ENCODE data around the gene MYLK.
"Not testable (repeated sequence)": the region's sequence is repeated elsewhere in the genome, so short reads cannot be mapped to it uniquely, and the experiment has no call there.

Gene MYLK

DNA sequence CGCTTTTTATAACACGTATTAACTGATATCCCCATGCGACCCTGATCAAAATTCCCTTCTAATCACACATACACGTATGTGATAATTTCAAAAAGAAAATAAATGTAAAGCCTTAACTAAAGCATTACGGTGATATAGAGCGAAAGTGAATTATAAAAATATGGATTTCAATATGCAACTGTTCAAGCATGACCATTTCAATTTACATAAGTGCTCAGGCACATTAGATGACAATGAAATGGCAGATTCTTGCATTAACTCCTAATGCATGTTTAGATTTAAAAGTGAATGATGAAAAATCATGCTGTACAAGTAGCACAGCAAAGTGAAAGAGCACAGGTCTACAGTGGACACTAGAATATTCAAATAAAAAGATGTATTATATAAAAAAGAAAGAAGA lies 140.1 kb downstream of the MYLK start:
- DNase-seq, result no peak

DNA sequence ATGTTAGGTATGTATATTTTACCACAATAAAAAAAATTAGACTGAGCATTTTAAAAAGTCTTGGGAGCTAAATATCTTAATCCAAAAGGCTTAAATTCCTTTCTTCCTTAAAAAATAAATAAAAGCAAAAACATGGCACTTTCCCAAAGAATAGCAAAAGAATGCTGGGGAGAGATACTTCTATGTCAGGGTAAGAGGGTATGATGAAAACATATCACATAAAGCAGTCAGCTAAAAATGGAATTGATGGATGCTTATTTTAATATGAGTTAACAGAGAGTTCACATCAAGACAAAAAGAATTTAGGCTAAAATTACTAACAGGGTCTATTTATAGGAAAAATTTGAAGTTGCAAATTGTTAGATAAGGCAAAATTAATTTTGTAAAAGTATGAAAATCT lies 141.0 kb downstream of the MYLK start:
- no peak for DNase-seq

DNA sequence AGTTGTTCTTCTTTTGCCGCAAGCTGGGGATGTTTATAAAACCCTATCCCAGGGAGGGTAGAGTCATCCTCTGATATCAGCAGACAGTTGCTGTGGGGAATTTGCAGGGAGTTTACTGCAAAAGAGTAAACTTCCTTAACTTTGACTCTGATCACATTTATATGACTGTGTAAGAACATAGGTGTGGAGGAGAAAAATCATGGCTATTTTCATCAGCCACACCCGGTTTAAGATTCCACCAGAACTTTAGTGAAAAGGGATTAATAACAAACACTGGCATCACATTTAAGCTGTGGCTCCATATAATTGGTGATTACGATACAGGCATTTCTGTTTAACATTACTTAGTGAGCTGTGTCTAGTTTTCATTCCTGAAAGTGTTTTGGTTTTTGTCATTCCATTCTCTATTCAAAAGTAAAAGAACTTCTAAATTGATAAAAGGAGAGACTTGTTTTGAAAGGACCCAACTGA lies 143.1 kb downstream of the MYLK start:
- DNase-seq, result no peak

DNA sequence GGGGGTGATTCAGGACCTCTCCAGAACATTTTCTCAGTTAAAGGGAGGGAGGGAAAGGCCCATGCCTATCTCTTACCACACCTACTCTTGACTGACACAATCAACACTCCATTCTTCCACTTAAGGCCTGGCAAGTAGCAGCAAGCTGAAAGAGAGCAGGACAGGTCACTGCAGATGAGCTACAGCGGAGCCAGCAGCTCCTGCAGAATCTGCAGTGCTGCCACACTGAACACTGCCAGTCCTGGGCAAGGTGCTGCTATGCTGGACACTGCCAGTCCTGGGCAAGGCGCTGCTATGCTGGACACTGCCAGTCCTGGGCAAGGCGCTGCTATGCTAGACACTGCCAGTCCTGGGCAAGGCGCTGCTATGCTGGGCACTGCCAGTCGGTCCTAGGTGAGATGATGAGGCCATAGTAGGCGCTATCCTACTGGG lies 143.7 kb downstream of the MYLK start:
- no peak for DNase-seq

DNA sequence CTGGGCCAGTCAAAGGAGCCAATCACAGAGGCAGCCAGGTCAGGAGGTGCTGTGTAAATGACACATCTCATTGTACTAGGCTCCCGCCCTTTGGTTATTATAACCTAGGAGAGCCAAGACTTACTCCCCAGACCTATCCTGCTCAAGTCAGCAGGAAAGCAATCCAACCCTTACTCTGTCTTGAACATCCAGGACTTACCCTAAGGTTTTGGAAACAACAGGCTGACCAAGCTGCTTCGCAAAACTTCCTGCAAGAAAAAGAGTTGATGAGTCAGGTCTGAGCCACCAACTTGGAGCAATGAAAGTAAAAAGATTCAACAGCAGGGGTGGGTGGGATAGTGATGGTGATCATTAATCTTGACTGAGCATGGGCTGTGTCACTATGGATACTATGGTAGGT lies 144.4 kb downstream of the MYLK start:
- DNase-seq, result no peak

DNA sequence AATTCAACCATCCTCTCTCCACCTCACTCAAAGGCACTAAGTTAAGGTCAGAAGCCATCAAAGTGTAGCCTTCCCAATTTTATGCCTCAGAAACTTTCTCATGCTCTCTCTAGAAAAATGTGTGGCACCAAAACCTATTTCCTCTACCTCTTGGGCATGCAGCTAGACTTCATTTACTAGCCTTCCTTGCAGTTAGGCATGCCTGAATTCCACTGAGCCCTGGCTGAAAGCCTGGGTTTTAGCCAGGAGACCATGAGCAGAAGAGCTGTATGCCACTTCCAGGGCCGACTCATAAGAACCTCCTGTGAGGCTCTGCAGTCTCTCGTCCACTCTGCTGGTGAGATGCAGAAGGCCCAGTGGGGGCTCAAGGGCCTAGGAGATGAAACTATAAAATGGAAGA lies 145.0 kb downstream of the MYLK start:
- DNase-seq, result no peak

DNA sequence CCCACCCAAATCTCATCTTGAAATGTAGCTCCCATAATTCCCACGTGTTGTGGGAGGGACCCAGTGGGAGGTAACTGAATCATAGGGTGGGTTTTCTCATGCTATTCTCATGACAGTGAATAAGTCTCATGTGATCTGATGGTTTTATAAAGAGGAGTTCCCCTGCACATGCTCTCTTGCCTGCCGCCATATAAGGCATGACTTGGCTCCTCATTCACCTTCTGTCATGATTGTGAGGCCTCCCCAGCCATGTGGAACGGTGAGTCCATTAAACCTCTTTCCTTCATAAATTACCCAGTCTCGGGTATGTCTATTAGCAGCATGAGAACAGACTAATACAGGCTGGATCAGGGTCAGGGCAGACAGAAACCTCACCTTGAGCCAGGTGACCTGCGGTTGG lies 145.6 kb downstream of the MYLK start:
- not testable (repeated sequence) for DNase-seq

DNA sequence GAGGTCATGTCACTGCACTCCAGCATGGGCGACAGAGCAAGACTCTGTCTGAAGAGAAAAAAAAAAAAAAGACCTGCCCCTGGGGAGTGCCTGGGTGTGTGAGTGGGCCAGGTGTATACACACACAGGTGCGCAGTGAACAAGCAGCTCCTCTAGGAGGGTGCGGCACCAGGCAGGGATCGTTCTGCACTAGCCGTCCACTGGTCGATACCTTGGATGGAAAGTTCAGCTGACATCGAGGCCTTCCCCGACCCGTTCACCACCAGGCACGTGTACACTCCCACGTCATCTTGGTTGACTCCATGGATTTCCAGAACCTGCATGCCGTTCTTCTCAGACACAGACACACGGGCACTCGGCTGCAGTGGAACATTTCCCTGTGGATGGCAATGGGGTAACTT lies 147.0 kb downstream of the MYLK start:
- DNase-seq, result no peak

DNA sequence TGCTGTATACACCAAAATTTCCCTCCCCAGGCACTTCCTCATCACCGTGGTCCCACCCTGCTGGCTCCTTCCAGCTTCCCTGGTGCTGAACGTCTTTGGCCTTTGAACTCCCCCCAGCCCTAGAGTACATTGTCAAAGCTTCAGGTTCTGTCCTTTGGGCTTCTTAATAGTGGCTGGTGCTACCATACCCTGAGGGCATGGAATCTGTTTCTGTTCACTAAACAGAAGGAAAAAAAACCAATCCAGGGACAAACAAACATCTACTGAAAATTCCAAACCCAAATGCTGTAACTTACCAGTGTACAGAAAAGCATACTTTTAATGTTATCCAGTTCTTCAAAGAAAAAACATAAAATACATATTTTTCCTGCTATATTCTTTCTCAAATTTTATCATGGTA lies 148.7 kb downstream of the MYLK start:
- no peak for DNase-seq

DNA sequence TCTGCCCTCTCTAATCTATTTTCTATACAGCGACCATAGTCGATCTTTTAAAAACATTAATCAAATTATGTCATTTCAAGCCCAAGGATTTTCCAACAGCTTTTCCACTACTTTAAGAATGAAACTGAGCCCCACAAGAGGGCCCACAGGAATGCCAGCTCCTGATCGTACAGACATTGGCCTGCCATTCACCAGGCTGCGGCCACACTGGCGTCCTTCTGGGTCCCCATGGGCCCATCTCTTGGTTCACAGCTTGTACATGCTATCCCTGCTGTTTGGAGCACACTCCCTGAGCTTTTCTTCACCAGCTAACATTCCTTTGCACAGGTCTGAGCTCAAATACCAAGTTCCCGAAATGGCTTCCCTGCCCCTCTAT lies 149.6 kb downstream of the MYLK start:
- no peak for DNase-seq

DNA sequence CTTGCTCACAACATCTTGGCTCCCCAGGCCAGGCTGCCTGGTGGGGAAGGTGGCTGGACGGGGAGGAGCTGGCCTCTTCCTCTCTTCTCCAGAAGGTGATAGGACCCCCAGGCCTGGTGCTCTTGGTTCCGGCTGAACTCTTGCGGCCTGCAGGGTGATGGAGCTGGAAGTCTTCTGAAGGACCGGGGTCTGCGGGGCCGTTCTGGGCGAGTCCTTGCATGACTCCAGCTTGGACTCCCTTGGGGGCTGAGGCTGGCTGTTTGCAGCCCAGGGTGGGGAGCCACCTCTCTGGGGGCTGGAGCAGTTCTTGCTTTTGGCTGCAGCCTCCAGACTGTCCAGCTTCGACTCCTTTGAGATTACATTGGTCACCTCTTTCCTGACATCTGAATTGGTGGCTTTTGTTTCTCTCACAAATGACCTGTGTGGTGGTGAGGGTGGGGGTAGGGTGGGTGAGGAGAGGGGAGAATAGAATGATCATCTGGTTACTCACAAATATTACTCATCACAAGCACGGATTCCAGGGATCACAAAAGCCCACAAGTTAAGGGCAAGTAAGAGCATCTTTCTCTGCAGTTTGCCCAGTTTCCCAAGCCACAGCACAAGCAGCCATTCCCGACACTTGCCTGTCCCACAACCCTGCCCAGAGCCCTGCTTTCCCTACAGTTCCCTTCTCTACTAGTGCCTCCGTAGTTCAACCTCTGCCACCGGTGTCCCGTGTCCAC lies 150.2 kb downstream of the MYLK start:
- no peak for DNase-seq

DNA sequence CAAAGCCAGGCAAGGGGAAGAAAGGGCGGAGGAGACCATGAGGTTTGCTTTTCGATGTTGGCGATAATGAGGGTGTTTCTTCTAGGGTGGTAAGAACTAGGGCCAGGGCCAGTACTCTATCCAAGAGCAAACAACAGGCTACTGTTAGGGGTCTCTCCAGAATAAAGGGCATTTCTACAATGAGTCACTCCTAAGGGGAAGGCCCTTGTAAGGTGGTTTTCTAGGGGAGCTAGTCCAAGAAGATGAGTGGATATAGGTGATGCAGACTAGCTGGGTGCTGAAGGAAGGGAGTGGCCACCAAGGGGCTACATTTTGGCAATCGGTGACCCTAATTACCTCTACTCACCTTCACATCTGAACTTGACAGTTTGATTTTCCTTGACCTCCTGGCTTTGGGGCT lies 150.8 kb downstream of the MYLK start:
- DNase-seq, result no peak

DNA sequence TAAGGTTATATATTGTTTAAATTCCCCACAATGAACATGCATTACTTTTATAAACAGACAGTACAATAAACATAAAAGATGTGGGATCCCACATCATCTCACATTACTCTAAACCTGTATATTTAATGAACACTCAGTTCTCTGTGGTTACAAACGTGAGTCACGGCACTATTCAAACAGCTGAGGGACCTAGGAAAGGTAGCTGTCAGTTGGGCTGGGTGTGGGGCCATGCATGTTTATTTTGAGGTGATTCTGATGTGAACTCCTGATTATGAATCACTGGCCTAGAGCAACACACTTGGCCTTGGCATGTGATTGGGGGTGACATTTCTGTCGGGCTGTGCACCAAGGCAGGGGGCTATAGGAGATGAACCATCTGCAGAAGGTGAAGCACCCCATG lies 151.7 kb downstream of the MYLK start:
- DNase-seq, result no peak

DNA sequence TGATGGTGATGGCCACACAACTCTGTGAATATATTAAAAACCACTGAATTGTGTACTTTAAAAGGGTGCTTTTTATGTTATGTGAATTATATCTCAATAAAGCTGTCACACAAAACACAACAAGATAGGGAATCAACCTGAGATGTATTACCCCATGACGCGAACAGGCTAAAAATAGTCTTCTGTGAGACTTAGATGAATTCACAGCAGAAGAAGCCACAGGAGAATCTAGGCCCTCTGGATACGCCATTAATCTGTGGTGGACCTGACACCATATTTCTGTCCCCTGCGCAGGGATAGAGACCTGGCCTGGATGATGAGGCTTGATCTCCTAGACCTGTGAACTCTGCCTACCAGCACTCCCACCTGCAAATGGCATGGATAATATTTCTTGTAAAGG lies 153.3 kb downstream of the MYLK start:
- DNase-seq, result no peak

DNA sequence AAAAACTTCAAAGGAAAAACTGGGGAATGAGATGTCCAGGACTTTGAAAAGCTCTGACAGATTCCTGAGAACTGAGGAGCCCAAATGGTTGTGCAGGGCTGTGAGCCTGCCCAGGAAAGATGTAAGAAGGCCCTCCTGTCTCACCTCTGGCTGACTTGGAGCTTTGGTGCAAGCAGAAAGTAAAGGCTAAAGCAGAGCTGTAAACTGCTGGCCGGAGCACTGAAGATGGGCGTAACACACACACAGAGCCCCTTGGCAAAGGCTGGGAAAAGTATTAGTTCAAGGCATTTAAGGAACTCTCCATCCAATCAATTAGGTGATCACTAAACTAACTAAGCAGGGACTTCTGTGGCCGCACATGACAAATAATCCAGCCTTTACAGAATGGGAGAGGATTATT lies 155.1 kb downstream of the MYLK start:
- no peak for DNase-seq

DNA sequence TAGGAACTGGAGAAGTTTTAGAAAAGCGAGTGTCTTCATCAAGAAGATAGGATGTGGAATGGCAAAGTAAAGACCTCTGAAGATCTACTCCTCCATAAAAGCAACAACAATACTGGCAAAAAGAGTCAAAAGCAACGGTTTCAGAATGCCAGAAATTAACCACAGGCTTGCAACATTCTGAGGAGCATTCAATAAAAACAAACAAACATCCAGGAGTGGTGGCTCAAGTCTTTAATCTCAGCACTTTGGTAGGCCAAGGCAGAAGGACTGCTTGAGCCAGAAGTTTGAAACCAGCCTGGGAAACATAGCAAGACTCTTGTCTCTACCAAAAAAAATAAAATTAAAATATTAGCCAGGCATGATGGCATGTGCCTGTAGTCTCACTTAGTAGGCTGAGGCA lies 156.1 kb downstream of the MYLK start:
- DNase-seq, result no peak

DNA sequence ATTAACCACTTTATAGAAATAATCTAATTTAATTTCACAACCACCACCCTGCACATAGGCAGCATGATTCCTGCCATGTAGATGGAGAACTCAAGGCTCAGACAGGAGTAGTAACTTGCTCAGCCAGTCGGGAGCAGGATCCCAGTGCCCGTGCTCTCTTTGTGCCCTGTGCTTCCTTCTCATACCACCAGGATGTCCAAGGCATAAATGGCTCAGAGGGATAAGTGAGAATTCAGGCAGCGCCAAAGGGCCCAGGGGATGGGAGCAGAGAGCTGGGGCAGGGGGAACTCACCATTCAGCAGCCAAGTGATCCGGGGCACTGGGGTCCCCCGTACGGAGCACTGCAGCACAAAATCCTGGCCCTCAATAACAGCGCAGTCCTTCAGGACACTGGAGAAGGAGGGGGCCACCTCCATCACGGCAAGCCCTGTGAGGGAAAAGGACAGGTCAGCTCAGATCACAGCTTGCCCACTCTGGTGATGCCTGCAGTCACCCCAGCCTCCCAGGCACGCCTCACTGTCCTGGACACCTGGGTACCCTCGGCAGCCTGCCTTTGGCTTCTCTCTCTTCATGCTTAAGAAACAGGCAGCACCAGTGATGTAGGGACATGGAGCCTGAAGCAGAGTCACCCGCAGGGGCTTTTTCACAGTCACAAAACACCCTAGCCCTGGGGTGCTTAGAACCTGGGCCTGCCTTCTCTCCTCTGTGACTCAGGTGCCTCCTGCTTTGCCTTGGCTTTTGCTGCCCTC lies 158.3 kb downstream of the MYLK start:
- DNase-seq, result no peak

DNA sequence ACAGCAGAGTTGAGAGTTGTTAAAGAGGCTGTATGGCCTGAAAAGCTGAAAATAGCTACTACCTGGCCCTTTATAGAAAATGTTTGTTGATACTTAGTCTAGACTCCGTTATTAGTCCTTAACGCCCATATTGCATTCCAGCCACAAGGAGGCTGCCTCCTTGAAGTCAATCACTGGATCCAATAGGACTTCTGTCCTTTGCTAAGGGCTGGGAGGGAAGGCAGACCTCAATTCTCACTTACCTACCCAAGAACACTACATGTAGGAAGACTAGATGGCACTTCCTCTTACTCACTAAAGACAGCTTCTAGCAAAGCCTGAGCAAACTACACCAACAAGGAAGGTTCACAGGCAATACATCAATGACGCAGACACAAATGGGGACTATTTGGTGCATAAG lies 159.8 kb downstream of the MYLK start:
- no peak for DNase-seq

DNA sequence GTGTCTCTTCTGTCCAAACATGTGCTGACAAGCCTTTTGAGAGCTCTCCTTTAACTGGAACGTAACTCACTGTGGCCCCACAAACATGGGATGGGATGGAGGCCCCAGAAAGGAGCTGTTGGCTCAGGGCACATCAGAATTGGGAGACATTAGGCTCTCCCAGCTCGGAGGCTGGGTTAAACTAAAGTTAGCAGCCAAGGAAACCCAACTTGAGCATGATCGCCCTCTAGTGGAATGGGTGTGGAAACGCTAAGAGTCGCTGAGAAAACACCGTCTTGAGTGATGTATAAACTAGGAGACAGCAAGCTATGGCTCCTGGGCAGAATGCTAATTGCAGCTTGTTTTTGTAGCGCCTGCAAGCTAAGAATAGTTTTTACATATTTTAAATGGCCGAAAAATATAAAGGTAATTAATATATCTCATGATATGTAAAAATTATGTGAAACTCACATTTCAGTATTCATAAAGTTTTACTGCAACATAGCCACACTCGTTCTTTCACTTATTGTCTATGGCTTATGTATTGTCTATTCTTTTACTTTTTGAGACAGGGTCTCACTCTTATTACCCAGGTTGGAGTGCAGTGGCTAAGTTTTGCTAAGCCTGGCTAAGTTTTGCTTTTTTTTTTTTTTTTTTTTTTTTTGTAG lies 160.5 kb downstream of the MYLK start:
- peak; percentile 92 for DNase-seq

DNA sequence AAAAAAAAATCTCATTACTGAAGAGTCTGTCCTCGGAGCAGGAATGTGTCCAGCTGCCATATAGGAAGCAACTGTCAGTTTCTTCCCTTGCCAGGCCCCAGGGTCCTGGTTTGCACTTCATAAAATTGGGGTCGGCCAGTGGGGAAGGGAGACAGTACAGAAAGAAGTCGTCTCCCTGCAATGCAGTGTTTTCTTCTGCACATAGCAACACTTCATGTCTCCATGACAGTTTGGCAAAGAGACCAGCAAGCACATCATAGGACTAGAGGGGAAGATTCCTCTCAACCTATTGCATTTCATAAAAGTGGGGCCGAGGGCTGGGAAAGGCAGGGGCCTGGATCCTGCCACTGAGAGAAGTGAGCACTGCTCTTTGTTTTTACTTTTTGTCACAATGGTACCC lies 161.1 kb downstream of the MYLK start:
- DNase-seq, result no peak

DNA sequence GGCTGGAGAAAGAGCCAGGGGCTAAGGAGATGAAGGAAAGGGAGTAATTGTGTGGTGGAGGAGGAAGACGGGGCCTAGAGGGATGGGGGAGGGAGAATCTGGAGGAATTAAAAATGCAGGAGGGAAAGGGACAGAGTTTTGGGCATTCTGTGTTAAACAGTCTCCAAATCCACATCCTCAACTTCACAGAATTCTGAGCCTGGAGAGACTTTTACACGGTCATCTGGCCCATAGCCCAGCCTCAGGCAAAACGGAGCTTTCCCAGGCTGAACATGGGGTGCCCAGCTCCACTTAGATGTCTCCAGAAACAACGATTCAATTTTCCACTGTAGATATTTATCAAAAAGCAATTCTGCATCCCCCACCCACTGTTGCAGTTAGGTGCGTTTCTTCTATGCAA lies 161.7 kb downstream of the MYLK start:
- no peak for DNase-seq

DNA sequence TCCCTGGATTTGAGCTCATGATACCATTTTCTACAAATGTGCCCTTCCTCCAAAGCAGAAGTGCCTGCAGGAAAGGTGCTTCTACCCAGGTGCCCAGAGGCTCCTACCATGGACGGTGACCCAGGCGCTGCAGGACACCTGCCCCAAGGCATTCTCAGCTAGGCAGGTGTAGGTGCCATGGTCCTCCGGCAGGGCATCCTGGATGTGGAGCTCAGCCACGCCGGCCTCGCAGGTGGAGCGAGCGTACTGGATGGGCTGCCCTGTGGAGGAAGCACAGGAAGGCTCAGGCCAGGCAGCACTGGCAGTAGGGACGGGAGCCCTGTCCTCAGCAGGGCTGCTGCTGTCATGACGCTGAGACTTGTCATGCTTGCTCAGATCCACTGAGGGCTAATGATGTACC lies 162.1 kb downstream of the MYLK start:
- no peak for DNase-seq

DNA sequence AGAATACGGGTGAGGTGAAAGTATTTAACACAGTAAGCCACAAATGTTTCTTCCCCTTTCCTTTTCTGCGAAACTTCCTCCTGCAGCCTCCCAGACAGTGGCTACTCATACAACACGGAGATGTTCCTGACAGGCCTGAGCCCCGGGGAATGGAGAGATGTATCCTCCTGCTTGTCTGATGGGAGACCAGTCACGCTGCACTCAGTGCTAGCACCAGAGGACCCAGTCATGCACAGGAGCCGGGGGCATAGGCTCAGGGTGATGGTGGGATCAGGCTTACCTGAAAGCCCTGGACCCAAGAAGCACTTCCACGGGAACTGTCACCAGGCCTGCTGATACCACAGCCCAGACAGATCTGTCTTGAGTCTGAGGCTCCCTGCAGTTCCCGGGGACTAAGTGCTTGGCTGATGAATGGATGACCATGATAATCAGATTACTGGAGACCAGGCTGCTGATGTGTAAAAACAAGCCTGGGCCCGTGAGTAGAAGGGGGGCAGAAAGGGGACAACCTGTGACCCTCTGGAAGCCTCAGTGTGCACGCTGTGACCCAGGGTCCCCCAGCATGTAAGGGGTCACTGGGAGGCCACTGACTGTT lies 162.9 kb downstream of the MYLK start:
- DNase-seq, result not testable (repeated sequence)

DNA sequence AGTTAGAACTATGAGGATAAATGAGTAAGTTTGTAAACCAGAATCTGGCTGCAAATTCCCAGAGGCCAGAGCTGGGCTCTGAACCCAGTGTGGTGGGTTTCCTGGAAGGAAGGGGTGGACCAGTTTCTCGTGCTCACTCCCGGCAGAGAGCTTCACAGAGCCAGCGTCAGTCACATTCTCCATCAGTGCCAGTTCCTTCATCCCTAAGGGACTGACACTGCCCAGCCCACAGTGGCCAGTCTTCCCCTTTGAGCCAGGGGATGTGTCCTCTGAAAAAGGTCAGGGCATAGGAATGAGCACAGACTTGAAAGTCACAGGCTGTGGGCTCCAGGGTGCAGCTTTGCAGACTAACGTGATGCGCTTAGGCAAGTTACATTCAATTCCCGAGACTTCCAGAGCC lies 163.5 kb downstream of the MYLK start:
- no peak for DNase-seq

Measured in NCI-H1105 treated with DMSO at 0.1 percent for 48 hours (cell line).